RWPE2 (cell line): Measurements from ENCODE around the gene CORO2A.
A peak's percentile ranks its signal among the peaks of the same experiment; 100 is the strongest.

Source experiments
- ATAC-seq: fragments of 200-7000 bp; cut with Tn5 transposase; 3 replicates; pipeline ENCODE4 v1.9.1; 2021; ENCODE audit warnings: low read depth
- DNase-seq: peaks from one replicate; pipeline ENCODE4 v3.0.0-alpha.2; 2020; ENCODE audit warnings: low spot score
- H3K27ac ChIP-seq: fragments of 450-650 bp; 2 replicates; pipeline ENCODE4 v1.5.1; 2017; ENCODE audit warnings: mild to moderate bottlenecking; ENCODE audit not compliant: poor library complexity, severe bottlenecking
- H3K27me3 ChIP-seq: fragments of 250-450 bp; sonication (Bioruptor Pico); 2 replicates; pipeline ENCODE4 v1.5.1; 2021; ENCODE audit warnings: mild to moderate bottlenecking, moderate library complexity; ENCODE audit not compliant: insufficient read depth, poor library complexity, severe bottlenecking
- H3K36me3 ChIP-seq: fragments of 250-450 bp; sonication (Bioruptor Pico); 2 replicates; pipeline ENCODE4 v1.5.1; 2020; ENCODE audit warnings: low read depth, mild to moderate bottlenecking, moderate library complexity
- H3K4me1 ChIP-seq: fragments of 250-450 bp; sonication (Bioruptor Pico); 2 replicates; pipeline ENCODE4 v1.5.1; 2021; ENCODE audit warnings: mild to moderate bottlenecking, moderate library complexity; ENCODE audit not compliant: insufficient read depth, poor library complexity, severe bottlenecking
- H3K4me3 ChIP-seq: fragments of 250-450 bp; sonication (Bioruptor Pico); 2 replicates; pipeline ENCODE4 v1.5.1; 2021; ENCODE audit warnings: mild to moderate bottlenecking, moderate library complexity; ENCODE audit not compliant: severe bottlenecking
- H3K9me3 ChIP-seq: fragments of 250-450 bp; sonication (Bioruptor Pico); 2 replicates; pipeline ENCODE4 v1.5.1; 2021; ENCODE audit warnings: mild to moderate bottlenecking, moderate library complexity; ENCODE audit not compliant: severe bottlenecking
- TF ChIP-seq, protein P1 (sequence below): fragments of 450-650 bp; IDR thresholded peaks from one replicate; pipeline ENCODE4 v1.5.1; 2017; ENCODE audit warnings: mild to moderate bottlenecking, moderate library complexity; ENCODE audit not compliant: poor library complexity, severe bottlenecking

The CORO2A gene

GRCh38 chr9:98235126-98235525, 42.7 kb upstream of the CORO2A start:
- Histone ChIP-seq H3K4me3 (no peak overlapping the region), H3K27me3 (no peaks in the 10 kb centered on the region), H3K9me3 (no peaks in the 10 kb centered on the region), H3K36me3 (peaks cover 98% of the 10 kb centered on the region), H3K4me1 (peaks cover 15% of the 10 kb centered on the region), H3K27ac (peak overlapping the region; percentile 99)
- no peak for ATAC-seq
- TF ChIP-seq, protein P1, sequence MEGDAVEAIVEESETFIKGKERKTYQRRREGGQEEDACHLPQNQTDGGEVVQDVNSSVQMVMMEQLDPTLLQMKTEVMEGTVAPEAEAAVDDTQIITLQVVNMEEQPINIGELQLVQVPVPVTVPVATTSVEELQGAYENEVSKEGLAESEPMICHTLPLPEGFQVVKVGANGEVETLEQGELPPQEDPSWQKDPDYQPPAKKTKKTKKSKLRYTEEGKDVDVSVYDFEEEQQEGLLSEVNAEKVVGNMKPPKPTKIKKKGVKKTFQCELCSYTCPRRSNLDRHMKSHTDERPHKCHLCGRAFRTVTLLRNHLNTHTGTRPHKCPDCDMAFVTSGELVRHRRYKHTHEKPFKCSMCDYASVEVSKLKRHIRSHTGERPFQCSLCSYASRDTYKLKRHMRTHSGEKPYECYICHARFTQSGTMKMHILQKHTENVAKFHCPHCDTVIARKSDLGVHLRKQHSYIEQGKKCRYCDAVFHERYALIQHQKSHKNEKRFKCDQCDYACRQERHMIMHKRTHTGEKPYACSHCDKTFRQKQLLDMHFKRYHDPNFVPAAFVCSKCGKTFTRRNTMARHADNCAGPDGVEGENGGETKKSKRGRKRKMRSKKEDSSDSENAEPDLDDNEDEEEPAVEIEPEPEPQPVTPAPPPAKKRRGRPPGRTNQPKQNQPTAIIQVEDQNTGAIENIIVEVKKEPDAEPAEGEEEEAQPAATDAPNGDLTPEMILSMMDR, result no peak
- DNase-seq, result no peak

DNA sequence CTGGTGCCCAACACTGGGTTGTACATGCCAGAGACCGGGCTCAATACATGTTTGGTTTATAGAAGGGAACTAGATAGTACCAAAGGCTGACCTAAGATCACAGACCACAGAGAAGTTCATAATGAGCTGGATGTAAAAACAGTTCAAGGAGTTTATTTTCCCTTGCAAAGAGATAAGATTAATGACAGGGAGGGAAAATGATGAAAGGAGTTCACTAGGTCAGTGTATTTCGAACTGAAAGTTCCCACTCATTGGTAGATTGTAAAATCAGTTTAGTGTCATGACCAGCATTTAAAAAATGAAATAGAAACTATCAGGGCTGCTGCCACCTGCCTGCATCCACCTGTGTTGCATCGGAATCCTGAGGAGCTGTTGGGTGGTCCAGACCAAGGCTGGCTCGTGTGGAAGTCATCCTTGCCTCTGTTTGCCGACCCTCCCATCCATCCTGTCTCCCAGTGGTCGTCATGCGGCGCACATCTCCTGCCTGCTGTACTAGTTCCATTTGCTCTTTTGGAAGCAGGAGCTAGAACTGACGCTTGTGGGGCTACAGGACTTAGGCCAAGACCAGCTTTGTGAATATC, 41.9 kb upstream of the CORO2A start:
- TF ChIP-seq, protein P1, result peak; percentile 7
- Histone ChIP-seq H3K27ac (peak overlapping the region; percentile 99), H3K27me3 (no peaks in the 10 kb centered on the region), H3K9me3 (no peaks in the 10 kb centered on the region), H3K36me3 (peaks cover 98% of the 10 kb centered on the region), H3K4me3 (no peak overlapping the region), H3K4me1 (peaks cover 18% of the 10 kb centered on the region)
- DNase-seq (no peak), ATAC-seq (no peak)

- H3K9me3 ChIP-seq, result no peaks in the 10 kb centered on the region
- DNase-seq (no peak), ATAC-seq (no peak)
- no peaks in the 10 kb centered on the region for H3K27me3 ChIP-seq
- no peak overlapping the region for H3K4me3 ChIP-seq
- TF ChIP-seq, protein P1, result no peak
- H3K4me1 ChIP-seq, result peaks cover 18% of the 10 kb centered on the region
- peaks cover 98% of the 10 kb centered on the region for H3K36me3 ChIP-seq
- peak overlapping the region; percentile 99 for H3K27ac ChIP-seq
Measured at GRCh38 chr9:98232926-98233325, 40.5 kb upstream of the CORO2A start.

- H3K4me3 ChIP-seq, result no peak overlapping the region
- TF ChIP-seq, protein P1, result no peak
- peaks cover 98% of the 10 kb centered on the region for H3K36me3 ChIP-seq
- no peaks in the 10 kb centered on the region for H3K27me3 ChIP-seq
- DNase-seq, result no peak
- H3K9me3 ChIP-seq, result no peaks in the 10 kb centered on the region
- H3K27ac ChIP-seq, result peak overlapping the region; percentile 99
- peaks cover 22% of the 10 kb centered on the region for H3K4me1 ChIP-seq
- peak; percentile 91 for ATAC-seq
Measured at GRCh38 chr9:98231770-98232478, 39.5 kb upstream of the CORO2A start.

- H3K4me1 ChIP-seq, result peaks cover 31% of the 10 kb centered on the region
- DNase-seq, result no peak
- ATAC-seq, result no peak
Measured at GRCh38 chr9:98230789-98231188, 38.4 kb upstream of the CORO2A start.

More at GRCh38 chr9:98230789-98231188, 38.4 kb upstream of the CORO2A start:
- Histone ChIP-seq H3K27me3 (no peaks in the 10 kb centered on the region), H3K27ac (peak overlapping the region; percentile 99), H3K36me3 (peaks cover 98% of the 10 kb centered on the region), H3K9me3 (no peaks in the 10 kb centered on the region), H3K4me3 (no peak overlapping the region)
- TF ChIP-seq, protein P1, result no peak
